HG03565 (cell line): ENCODE measurements around the gene ABCD3.
"Not testable (repeated sequence)": the region's sequence is repeated elsewhere in the genome, so short reads cannot be mapped to it uniquely, and the experiment has no call there.

Source experiments
- ATAC-seq: cut with Tn5 transposase; IDR thresholded peaks from one replicate; pipeline ENCODE4 v1.9.1; 2021; ENCODE audit warnings: mild to moderate bottlenecking, moderate library complexity; ENCODE audit not compliant: unreplicated experiment

Gene ABCD3

DNA sequence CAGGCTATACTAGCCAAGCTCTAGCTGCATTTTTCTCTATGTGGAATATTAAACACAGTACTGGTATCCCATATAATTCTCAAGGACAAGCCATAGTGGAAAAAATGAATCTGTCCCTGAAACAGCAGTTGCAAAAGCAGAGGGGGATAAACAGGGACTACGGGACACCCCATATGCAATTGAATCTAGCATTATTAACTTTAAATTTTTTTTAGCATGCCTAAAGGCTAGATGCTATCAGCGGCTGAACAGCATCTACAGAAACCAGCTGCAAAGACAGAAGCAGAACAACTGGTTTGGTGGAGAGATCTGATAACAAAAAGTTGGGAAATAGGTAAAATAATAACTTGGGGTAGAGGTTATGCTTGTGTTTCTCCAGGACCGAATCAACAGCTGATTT lies 30.6 kb downstream of the ABCD3 start:
- ATAC-seq = not testable (repeated sequence)

GRCh38 chr1:94456736-94457135 lies 38.5 kb downstream of the ABCD3 start:
- ATAC-seq = no peak

DNA sequence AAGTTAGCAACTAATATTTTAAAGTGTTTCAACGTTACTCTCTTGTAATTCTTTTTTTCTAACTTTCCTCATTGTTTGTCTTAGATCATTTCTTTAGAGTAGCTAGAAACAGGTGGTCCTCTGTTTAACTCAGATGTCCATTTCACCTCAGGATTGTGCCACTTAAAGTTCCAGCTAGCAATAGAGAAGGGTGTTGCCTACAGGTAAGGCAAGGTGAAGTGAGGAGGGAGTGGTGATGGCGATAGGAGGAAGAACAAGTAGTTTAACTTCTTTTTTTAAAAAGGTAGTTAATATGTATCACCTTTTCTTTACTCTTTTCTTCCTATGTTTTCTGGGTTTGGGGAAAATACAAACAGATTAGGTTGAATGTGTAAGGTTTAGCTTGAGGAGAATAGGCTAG lies 44.4 kb downstream of the ABCD3 start:
- no peak for ATAC-seq

GRCh38 chr1:94463056-94463764 lies 45.0 kb downstream of the ABCD3 start:
- ATAC-seq = no peak

DNA sequence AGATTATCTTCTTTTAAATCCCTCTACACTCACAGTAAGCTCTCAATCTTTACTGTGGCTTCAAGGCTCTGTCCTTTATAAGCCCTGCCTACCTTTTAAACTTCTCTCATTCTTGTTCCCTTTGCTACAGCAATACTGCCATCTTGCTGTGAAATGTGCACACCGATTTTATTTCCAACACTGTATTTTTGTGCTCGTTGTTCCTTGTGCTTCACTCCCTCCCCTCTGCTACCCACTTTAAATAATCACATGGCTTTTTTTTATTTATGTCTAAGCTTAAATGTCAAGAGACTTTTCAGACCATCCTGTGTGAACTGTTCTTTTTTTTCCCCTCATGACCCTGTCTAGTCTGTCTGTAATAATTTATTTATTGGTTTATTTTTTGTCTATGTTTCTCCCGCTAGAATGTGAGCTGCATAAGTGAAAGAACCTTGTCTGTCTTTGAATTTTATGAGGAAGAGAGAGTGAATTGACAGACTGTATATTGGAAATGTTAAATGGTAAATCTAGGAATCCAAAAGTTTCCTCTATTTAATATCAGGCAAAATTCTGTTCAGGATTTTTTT lies 45.7 kb downstream of the ABCD3 start:
- ATAC-seq = peak; percentile 43

GRCh38 chr1:94468708-94469107 lies 50.5 kb downstream of the ABCD3 start:
- ATAC-seq = no peak

GRCh38 chr1:94471271-94471670 lies 53.1 kb downstream of the ABCD3 start:
- no peak for ATAC-seq

DNA sequence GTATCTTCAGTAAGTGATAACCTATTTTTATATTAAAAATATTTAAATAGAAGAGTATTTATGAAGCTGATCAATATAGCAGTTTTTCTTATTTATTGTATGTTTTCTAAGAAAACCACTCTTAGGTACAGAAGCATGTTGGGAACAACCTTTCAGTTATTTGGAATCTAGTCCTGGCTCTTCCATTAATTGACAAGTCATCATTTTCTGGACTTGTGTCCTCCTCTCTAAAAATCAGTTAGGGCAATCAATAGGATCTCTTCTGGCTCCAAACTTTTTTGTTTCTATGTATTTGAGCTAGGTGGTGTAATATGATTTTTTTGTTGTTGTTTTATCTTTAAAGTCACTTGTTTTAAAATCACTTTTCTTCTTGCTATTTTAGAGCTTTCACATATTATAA lies 57.0 kb downstream of the ABCD3 start:
- no peak for ATAC-seq

GRCh38 chr1:94479682-94480081 lies 61.5 kb downstream of the ABCD3 start:
- no peak for ATAC-seq

GRCh38 chr1:94481473-94481933 lies 63.3 kb downstream of the ABCD3 start:
- peak; percentile 79 for ATAC-seq

GRCh38 chr1:94486990-94487389 lies 68.8 kb downstream of the ABCD3 start:
- ATAC-seq = no peak

- ATAC-seq = no peak
Observed at GRCh38 chr1:94490556-94490955, 72.4 kb downstream of the ABCD3 start.

DNA sequence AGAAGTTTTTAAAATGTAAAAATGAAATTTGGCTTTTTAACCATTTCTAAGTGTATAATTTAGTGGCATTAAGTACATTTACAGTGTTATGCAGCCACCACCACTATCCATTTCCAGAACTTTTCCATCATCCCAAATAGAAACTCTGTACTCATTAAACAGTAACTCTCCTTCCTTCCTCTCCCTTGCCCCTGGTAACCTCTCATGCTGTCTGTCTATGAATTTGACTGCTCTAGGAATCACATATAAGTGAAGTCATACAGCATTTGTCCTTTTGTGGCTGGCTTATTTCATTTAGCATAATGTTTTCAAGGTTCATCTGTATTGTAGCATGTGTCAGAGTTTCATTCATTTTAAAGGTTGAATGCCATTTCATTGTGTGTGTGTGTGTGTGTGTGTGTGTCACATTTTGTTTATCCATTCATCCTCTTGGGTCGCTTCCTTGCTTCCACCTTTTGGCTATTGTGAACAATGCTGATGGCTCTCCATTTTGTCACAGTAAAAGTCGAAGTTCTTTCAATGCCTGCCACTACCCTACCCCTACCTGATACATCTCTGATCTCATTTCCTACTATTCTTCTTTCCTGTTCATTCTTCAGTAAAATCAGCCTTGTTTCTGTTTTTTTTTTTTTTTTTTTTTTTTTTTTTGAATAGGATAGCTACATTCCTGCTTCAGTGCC lies 78.0 kb downstream of the ABCD3 start:
- no peak for ATAC-seq

DNA sequence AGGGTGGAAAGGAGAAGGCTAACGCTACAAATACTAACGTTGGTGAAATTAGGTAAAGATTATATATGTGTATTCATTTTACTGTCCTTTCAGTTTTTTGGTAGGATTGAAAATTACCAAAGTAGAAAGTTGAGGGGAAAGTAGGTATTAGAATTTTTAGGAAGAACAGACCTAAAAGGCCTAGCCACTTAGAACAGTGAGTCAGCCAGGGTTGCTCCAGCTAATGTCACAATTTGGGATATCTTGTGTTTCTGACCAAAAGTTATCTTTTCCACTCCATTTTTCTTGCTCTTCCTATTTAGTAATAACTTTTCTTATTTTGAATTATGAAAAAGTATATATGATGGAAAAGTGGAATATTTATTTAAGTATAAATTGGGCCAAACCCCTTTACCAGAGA lies 83.2 kb downstream of the ABCD3 start:
- ATAC-seq = no peak

- no peak for ATAC-seq
Observed at GRCh38 chr1:94501935-94502334, 83.7 kb downstream of the ABCD3 start.

DNA sequence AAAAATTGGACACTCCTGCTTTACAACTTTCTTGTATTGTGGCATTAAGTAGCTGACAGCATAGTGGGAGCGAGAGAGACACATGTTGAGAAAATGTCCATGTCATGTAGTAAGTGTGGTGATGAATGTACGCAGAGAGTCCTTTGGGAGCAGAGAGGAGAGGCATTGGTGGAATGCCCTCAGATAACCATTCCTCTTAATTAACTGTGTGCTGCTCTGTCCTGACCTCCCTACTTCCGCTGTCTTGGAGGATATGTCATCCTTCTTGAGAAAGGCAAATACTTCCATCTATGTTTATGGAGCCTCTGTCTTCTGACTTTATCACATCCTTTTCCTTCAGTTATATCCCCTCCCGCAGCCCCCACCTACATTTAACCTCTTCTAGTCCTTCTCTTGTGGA lies 85.0 kb downstream of the ABCD3 start:
- ATAC-seq = no peak

DNA sequence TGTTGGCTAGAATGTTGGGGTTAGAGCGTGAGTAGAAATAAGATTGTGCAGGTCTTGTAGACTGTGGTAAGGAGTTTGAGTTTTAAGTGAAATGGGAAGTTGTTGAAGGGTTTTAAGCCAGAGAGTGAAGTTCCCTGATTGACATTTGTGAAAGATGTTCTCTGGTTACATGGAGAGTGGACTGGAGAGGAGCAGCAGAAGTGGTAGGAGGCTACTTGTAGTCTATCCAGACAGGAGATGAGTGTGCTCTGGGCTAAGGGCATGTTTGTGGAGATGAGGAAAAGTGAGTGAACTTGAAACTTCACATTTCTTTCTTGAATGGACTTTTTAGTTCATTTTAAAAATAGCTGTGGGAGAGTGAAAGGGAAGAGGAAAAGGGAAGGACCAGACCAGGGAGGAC lies 86.4 kb downstream of the ABCD3 start:
- ATAC-seq = no peak

- no peak for ATAC-seq
Observed at GRCh38 chr1:94512816-94513215, 94.6 kb downstream of the ABCD3 start.

GRCh38 chr1:94514095-94514727 lies 96.0 kb downstream of the ABCD3 start:
- no peak for ATAC-seq

- ATAC-seq = no peak
Observed at GRCh38 chr1:94515296-94515947, 97.2 kb downstream of the ABCD3 start.

DNA sequence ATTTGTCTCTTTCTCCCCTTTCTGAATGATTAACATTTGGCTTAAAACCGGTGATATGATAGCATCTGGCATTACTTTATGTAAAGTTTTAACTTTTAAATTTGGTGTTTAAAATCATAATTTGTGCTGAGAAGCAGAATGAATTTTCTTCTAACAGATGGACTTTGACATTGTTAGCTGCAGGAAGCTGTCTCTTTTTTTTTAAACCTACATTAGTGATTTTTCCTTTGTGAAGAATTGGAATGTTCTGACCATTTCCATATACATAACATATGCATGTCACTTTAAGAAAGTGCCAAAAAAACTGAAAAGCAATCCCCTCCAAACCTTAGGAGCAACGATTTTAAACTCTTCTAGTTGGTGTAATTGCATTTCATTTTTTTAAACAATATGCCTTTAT lies 101.2 kb downstream of the ABCD3 start:
- no peak for ATAC-seq
